Right ventricle myocardium inferior (tissue), 1 donor: ENCODE data around the gene IZUMO3. TPM values are rescaled to one million over a fixed set of nuclear protein-coding genes. Genes with fewer than 3 reads are reported as not detected.

ENCODE experiments used
- ATAC-seq: fragments of 200-7000 bp; cut with Tn5 transposase; one replicate; pipeline ENCODE4 v1.9.1; 2020; ENCODE audit warnings: mild to moderate bottlenecking, moderate library complexity
- DNase-seq: peaks from one replicate; pipeline ENCODE4 v3.0.0; 2021; ENCODE audit errors: missing footprints
- intact Hi-C: fragments of 100-400 bp; cut with DNase I; formaldehyde crosslinking; loops from one replicate; pipeline ENCODE4 v1.11.0; 2022
- total RNA-seq: library from RNA; stranded (reverse); fragmentation: NEBNext Ultra II Directional; extraction: Animal tissue kit (Norgen Biotek cat#: 25700); gene quantifications from one replicate; pipeline ENCODE4 v1.2.1, GENCODE V29; 2021
- donor health status: DM: no; HTN: yes; CAD: no; lungs with severe emphysema.

The IZUMO3 gene
- total RNA-seq, 1 donor from 2014 or later: not detected

DNA sequence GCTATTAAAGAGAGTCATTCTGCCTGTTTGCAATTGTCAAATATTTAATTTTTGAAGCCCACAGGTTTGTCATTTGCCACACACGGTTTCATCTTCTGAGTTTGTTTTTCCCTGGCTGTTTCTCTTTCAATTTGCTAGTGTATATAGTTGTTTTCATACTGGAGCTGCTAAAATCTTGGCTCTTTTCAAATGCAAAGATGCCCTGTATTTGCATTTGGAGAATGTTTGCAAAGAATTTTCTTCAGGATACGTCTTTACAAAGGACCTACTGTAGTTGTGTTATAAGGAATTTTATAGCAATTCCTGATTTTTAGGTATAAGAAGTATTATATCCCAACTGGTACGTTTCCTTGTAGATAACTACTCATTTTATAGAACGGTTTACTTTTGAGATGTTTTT, 48.0 kb downstream of the IZUMO3 start:
- no peak for ATAC-seq
- DNase-seq: no peak
- intact Hi-C loops: no loop called here
